ENCODE measurements around the gene MORF4L2. TPM values are rescaled to one million over a fixed set of nuclear protein-coding genes. Genes with fewer than 3 reads are reported as not detected.
"Not testable (repeated sequence)": the region's sequence is repeated elsewhere in the genome, so short reads cannot be mapped to it uniquely, and the experiment has no call there.

The MORF4L2 gene
- total RNA-seq, 2 experiments from 2014 or later = 201 to 212 TPM

DNA sequence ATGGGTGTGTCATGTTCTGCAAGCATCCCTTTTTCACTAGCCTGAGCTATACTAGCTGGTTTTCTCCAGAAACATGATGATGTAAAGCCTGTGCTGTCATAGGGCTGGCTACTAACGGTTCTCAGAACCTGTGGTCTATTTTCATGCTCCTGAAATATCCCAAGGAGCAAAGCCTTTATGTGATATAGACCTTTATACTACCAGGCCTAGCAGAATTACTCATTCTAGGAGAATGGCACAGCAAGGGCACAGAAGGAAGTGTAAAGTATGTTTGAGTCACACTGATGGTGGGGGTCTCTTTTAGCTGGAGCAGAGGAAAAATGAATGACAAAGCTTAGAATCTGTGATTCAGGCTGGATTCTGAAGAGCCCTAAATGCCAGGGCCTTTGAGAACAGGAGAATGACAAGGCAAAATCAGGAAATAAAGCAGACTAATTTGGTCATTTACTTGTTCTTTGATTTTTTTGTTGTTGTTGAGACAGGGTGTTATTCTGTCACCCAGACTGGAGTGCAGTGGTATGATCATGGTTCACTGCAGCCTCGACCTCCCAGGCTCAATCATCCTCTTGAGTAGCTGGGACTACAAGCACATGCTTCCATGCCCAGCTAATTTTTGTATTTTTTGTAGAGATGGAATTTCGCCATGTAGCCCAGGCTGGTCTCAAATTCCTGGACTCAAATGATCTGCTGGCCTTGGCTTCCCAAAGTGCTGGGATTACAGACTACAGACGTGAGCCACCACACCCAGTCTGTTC lies 45.9 kb downstream of the MORF4L2 start:
- DNase-seq = no peak
- H3K4me3 Mint-ChIP-seq = no peak overlapping the region
- ChIA-PET POLR2A (no interaction called here), CTCF (no interaction called here)
- no peak for ATAC-seq (ENCODE audit: poor library complexity)
- intact Hi-C loops (cut with DNase I, micrococcal nuclease) = no loop called here
- no peaks in the 10 kb centered on the region for H3K9me3 Mint-ChIP-seq
- TF ChIP-seq, protein P1, sequence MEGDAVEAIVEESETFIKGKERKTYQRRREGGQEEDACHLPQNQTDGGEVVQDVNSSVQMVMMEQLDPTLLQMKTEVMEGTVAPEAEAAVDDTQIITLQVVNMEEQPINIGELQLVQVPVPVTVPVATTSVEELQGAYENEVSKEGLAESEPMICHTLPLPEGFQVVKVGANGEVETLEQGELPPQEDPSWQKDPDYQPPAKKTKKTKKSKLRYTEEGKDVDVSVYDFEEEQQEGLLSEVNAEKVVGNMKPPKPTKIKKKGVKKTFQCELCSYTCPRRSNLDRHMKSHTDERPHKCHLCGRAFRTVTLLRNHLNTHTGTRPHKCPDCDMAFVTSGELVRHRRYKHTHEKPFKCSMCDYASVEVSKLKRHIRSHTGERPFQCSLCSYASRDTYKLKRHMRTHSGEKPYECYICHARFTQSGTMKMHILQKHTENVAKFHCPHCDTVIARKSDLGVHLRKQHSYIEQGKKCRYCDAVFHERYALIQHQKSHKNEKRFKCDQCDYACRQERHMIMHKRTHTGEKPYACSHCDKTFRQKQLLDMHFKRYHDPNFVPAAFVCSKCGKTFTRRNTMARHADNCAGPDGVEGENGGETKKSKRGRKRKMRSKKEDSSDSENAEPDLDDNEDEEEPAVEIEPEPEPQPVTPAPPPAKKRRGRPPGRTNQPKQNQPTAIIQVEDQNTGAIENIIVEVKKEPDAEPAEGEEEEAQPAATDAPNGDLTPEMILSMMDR (IDR thresholded peaks at IDR 0.05) = no peak
- H3K27me3 Mint-ChIP-seq = peaks cover 4% of the 10 kb centered on the region
- Histone ChIP-seq H3K9me3 (ENCODE audit: control insufficient read depth in 1 of 2, insufficient read depth in 1 of 2, low read length in 2 of 2) (no peaks in the 10 kb centered on the region), H3K4me3 (ENCODE audit: low read length) (no peak overlapping the region), H3K36me3 (ENCODE audit: insufficient read depth, low read length) (no peaks in the 10 kb centered on the region), H3K4me1 (ENCODE audit: insufficient read depth, low read length) (no peaks in the 10 kb centered on the region), H3K27me3 (ENCODE audit: control insufficient read depth in 1 of 2, insufficient read depth in 2 of 2, low read length in 2 of 2) (peaks cover 0 to 6% of the 10 kb centered on the region in 2 experiments), H3K27ac (ENCODE audit: low read depth in 1 of 2, low read length in 2 of 2) (no peak overlapping the region)
- H3K27ac Mint-ChIP-seq = no peak overlapping the region
- no peaks in the 10 kb centered on the region for H3K36me3 Mint-ChIP-seq (ENCODE audit: low read depth)
- no peaks in the 10 kb centered on the region for H3K4me1 Mint-ChIP-seq (ENCODE audit: low read depth)

- ATAC-seq (ENCODE audit: poor library complexity); intact Hi-C loops (cut with DNase I, micrococcal nuclease); H3K27me3 ChIP-seq (ENCODE audit: control insufficient read depth in 1 of 2, insufficient read depth in 2 of 2, low read length in 2 of 2): not testable (repeated sequence)
Observed at GRCh38 chrX:103638479-103639346, 47.8 kb downstream of the MORF4L2 start.

GRCh38 chrX:103637604-103638338 lies 48.7 kb downstream of the MORF4L2 start:
- Mint-ChIP-seq H3K4me3 (no peak overlapping the region), H3K9me3 (no peaks in the 10 kb centered on the region), H3K27ac (no peak overlapping the region), H3K4me1 (ENCODE audit: low read depth) (no peaks in the 10 kb centered on the region), H3K36me3 (ENCODE audit: low read depth) (no peaks in the 10 kb centered on the region), H3K27me3 (peaks cover 4% of the 10 kb centered on the region)
- CTCF ChIA-PET = no interaction called here
- intact Hi-C loops (cut with DNase I, micrococcal nuclease) = no loop called here
- Histone ChIP-seq H3K36me3 (ENCODE audit: insufficient read depth, low read length) (no peaks in the 10 kb centered on the region), H3K4me3 (ENCODE audit: low read length) (no peak overlapping the region), H3K27me3 (ENCODE audit: control insufficient read depth in 1 of 2, insufficient read depth in 2 of 2, low read length in 2 of 2) (peaks cover 0 to under 1% of the 10 kb centered on the region in 2 experiments), H3K9me3 (ENCODE audit: control insufficient read depth in 1 of 2, insufficient read depth in 1 of 2, low read length in 2 of 2) (no peaks in the 10 kb centered on the region), H3K27ac (ENCODE audit: low read depth in 1 of 2, low read length in 2 of 2) (no peak overlapping the region), H3K4me1 (ENCODE audit: insufficient read depth, low read length) (no peaks in the 10 kb centered on the region)
- ATAC-seq (ENCODE audit: poor library complexity) (no peak), DNase-seq (no peak)
- TF ChIP-seq, protein P1 (IDR thresholded peaks at IDR 0.05) = no peak
- POLR2A ChIA-PET = no interaction called here

More at GRCh38 chrX:103638479-103639346, 47.8 kb downstream of the MORF4L2 start:
- POLR2A ChIA-PET; CTCF ChIA-PET; H3K27me3 Mint-ChIP-seq; H3K9me3 ChIP-seq (ENCODE audit: control insufficient read depth in 1 of 2, insufficient read depth in 1 of 2, low read length in 2 of 2); H3K36me3 ChIP-seq (ENCODE audit: insufficient read depth, low read length); DNase-seq; H3K4me3 ChIP-seq (ENCODE audit: low read length); H3K36me3 Mint-ChIP-seq (ENCODE audit: low read depth); H3K9me3 Mint-ChIP-seq; H3K4me3 Mint-ChIP-seq; H3K4me1 ChIP-seq (ENCODE audit: insufficient read depth, low read length); H3K27ac Mint-ChIP-seq; H3K27ac ChIP-seq (ENCODE audit: low read depth in 1 of 2, low read length in 2 of 2); H3K4me1 Mint-ChIP-seq (ENCODE audit: low read depth): not testable (repeated sequence)

Data from CD4-positive, alpha-beta T cell (primary cell).